NB4 (cell line): ENCODE measurements around the gene DNAH14.

Experiments
- CTCF ChIP-seq: IDR thresholded peaks from one replicate; pipeline ENCODE4 v1.5.1; 2012; ENCODE audit warnings: low read depth, low read length
- MAX ChIP-seq: IDR thresholded peaks from 2 replicates; pipeline ENCODE4 v1.6.1; 2011; ENCODE audit warnings: low read depth, low read length
- POLR2A ChIP-seq: IDR thresholded peaks from 2 replicates; pipeline ENCODE4 v1.6.1; 2011; ENCODE audit warnings: mild to moderate bottlenecking; ENCODE audit not compliant: insufficient read length; ENCODE audit errors: extremely low read depth

- TF ChIP-seq CTCF = no peak
- TF ChIP-seq MAX = no peak
- TF ChIP-seq POLR2A = no peak
These were observed 253.2 kb downstream of the DNAH14 start for GRCh38 chr1:225182716-225183115.
